GM12878 (cell line): ENCODE data around the gene SLC19A1. TPM values are rescaled to one million over a fixed set of nuclear protein-coding genes. Genes with fewer than 3 reads are reported as not detected.

Source experiments
- ATAC-seq: fragments of 200-7000 bp; cut with Tn5 transposase; 3 replicates; pipeline ENCODE4 v1.9.1; 2020; ENCODE audit warnings: mild to moderate bottlenecking, moderate library complexity
- BruUV-seq: library from RNA; stranded (reverse); fragments of 400-500 nt; replicated peaks from 2 replicates; lab custom pipeline; 2021; lab: Mats Ljungman, UMichigan
- CTCF ChIA-PET: fragments of 300-600 bp; sonication (Branson Sonifier 250); formaldehyde crosslinking; extraction: SDS; loops from one replicate; lab custom pipeline; 2021; ENCODE audit warnings: inconsistent platforms; lab: Yijun Ruan, JAX
- POLR2A ChIA-PET: fragments of 350-600 bp; formaldehyde crosslinking; extraction: SDS; loops from one replicate; lab custom pipeline; 2021; ENCODE audit warnings: inconsistent platforms; lab: Charles Lee
- RAD21 ChIA-PET: fragments of 300-600 bp; sonication (Branson Sonifier 250); formaldehyde crosslinking; loops from one replicate; lab custom pipeline; 2023; ENCODE audit warnings: antibody characterized with exemption; ENCODE audit not compliant: unreplicated experiment; lab: Charles Lee
- SMC1A ChIA-PET: fragments of 300-600 bp; sonication (Branson Sonifier 250); formaldehyde crosslinking; loops from one replicate; lab custom pipeline; 2023; ENCODE audit not compliant: unreplicated experiment, uncharacterized antibody; lab: Charles Lee
- DNase-seq: peaks from one replicate; pipeline ENCODE4 v3.0.0-alpha.2; 2011; ENCODE audit warnings: low read depth, low spot score
- FAIRE-seq: peaks from 3 replicates; lab custom pipeline; 2011; peaks lifted over from hg19 to GRCh38; lab: Jason Lieb, UNC
- H2AFZ ChIP-seq: 2 replicates; pipeline ENCODE4 v1.6.0; 2011; ENCODE audit warnings: low read depth, low read length, control low read depth; ENCODE audit not compliant: control insufficient read depth
- H3K27ac ChIP-seq: 2 replicates; pipeline ENCODE4 v1.5.1; 2011; ENCODE audit warnings: control low read depth; ENCODE audit not compliant: control insufficient read depth, insufficient read depth
- H3K27me3 ChIP-seq, 2 experiments: replicated peaks in 1 of 2; 2 replicates each; pipeline versions ENCODE4 v1.6.0 to v1.6.1; 2011; ENCODE audit warnings: low read length in 1 of 2; ENCODE audit not compliant: control insufficient read depth in 2 of 2, insufficient read depth in 2 of 2
- H3K36me3 ChIP-seq, 2 experiments: 2 replicates each; pipeline ENCODE4 v1.5.1; 2011; ENCODE audit warnings: low read length in 1 of 2; ENCODE audit not compliant: control insufficient read depth in 2 of 2, insufficient read depth in 2 of 2
- H3K4me1 ChIP-seq: 2 replicates; pipeline ENCODE4 v1.6.1; 2011; ENCODE audit warnings: mild to moderate bottlenecking, low read length, moderate library complexity, mixed read lengths; ENCODE audit not compliant: control insufficient read depth, insufficient read depth
- H3K4me2 ChIP-seq: 2 replicates; pipeline ENCODE4 v1.6.0; 2011; ENCODE audit warnings: control low read depth; ENCODE audit not compliant: control insufficient read depth, insufficient read depth
- H3K4me3 ChIP-seq: fragments of 200-600 bp; sonication (generic); 2 replicates; pipeline ENCODE4 v1.5.1; 2016
- H3K79me2 ChIP-seq: 2 replicates; pipeline ENCODE4 v1.6.0; 2011; ENCODE audit warnings: low read length; ENCODE audit not compliant: control insufficient read depth, insufficient read depth
- H3K9ac ChIP-seq: 2 replicates; pipeline ENCODE4 v1.8.0; 2011; ENCODE audit warnings: low read length, control low read depth, mixed read lengths; ENCODE audit not compliant: control insufficient read depth, insufficient read depth
- H3K9me3 ChIP-seq: replicated peaks from 3 replicates; pipeline ENCODE4 v1.5.1; 2011; ENCODE audit warnings: mild to moderate bottlenecking, low read length; ENCODE audit not compliant: control insufficient read depth, insufficient read depth
- H4K20me1 ChIP-seq: 2 replicates; pipeline ENCODE4 v1.6.0; 2011; ENCODE audit not compliant: control insufficient read depth, insufficient read depth
- IRF5 ChIP-seq: fragments of 450-650 bp; IDR thresholded peaks from 2 replicates; pipeline ENCODE4 v1.6.1; 2017; ENCODE audit warnings: borderline replicate concordance
- SRF ChIP-seq, 2 experiments: IDR thresholded peaks; 2 replicates each; pipeline ENCODE4 v1.6.1; 2011; ENCODE audit warnings: low read depth in 2 of 2, low read length in 2 of 2, mild to moderate bottlenecking in 1 of 2, moderate library complexity in 1 of 2
- ZNF592 ChIP-seq: fragments of 450-650 bp; IDR thresholded peaks from 2 replicates; pipeline ENCODE4 v1.6.1; 2017; ENCODE audit warnings: mild to moderate bottlenecking, moderate library complexity
- WGBS: methylation state at CpG from one replicate; pipeline ENCODE4 v1.1.6; 2016; ENCODE audit warnings: low lambda C conversion rate; ENCODE audit not compliant: insufficient replicate concordance, insufficient coverage; ENCODE audit errors: missing lambda C conversion rate; 5-methylcytosine and 5-hydroxymethylcytosine counted together
- in situ Hi-C: fragments of 300-500 bp; cut with MboI; formaldehyde crosslinking; loops from 9 replicates; pipeline ENCODE4 v1.14.3; 2018; ENCODE audit warnings: mixed read lengths
- intact Hi-C: fragments of 100-400 bp; cut with micrococcal nuclease; formaldehyde crosslinking; loops from one replicate; pipeline ENCODE4 v1.14.2; 2022; ENCODE audit not compliant: unreplicated experiment
- polyA plus RNA-seq, 11 experiments: library from polyadenylated mRNA; depleted of rRNA in 4 of 11; unstranded in 6 of 11; stranded (reverse) in 5 of 11; fragments of >200 nt; fragmentation: Nextera tagmentation in 4 of 11; fragmentation: Illumina TruSeq in 1 of 11; extraction: Ambion mirVana in 4 of 11; extraction: Trizol in 1 of 11; gene quantifications; 1 replicate in 1 of 11; 2 replicates in 10 of 11; pipeline versions ENCODE4 v1.2.1 to v1.2.3, GENCODE V29; 2011 to 2016; ENCODE audit warnings: inconsistent platforms in 2 of 11, missing spikeins in 2 of 11, low read depth in 1 of 11
- total RNA-seq, 4 experiments: library from RNA; depleted of rRNA in 3 of 4; stranded (reverse); fragments of >200 nt in 3 of 4; fragmentation: Illumina TruSeq in 1 of 4; extraction: Trizol in 1 of 4; gene quantifications; 2 replicates each; pipeline versions ENCODE4 v1.2.1 to v1.2.3, GENCODE V29; 2013 to 2021

Gene SLC19A1
- total and polyA plus RNA-seq, 10 of the 15 experiments (the other 5 are each of a cell fraction or from before 2014, with no cell fraction given) = 0.42 to 49.7 (median 12.2) TPM

- no peaks in the 10 kb centered on the region for H4K20me1 ChIP-seq
- intact Hi-C loops = loop anchor here (2.0 kb wide), 1 partner anchor 85 kb away; the partner anchor contains the start of gene PCBP3
- ChIA-PET CTCF (interaction anchor here (1.6 to 3.1 kb wide), 6 partner anchors 18 to 323 kb away, joined by 6 to 82 read pairs (median 15); no protein-coding TSS in a partner anchor), RAD21 (interaction anchor here (0.8 to 3.4 kb wide), 4 partner anchors 39 to 267 kb away, joined by 3 to 42 read pairs (median 25); no protein-coding TSS in a partner anchor), POLR2A (no interaction called here), SMC1A (interaction anchor here (2.2 to 2.7 kb wide), 3 partner anchors 38 to 262 kb away, joined by 14 to 46 read pairs (median 38); no protein-coding TSS in a partner anchor)
- no peak overlapping the region for H2AFZ ChIP-seq
- no peak overlapping the region for H3K4me2 ChIP-seq
- H3K9me3 ChIP-seq = no peaks in the 10 kb centered on the region
- ATAC-seq (no peak), DNase-seq (no peak), FAIRE-seq (no peak)
- H3K27me3 ChIP-seq = no peaks in the 10 kb centered on the region; a peak in 1 of 4 replicates
- no peak overlapping the region for H3K4me3 ChIP-seq
- H3K4me1 ChIP-seq = peaks cover 6% of the 10 kb centered on the region
- H3K27ac ChIP-seq = no peak overlapping the region
- no peak overlapping the region for H3K9ac ChIP-seq
- 54% methylated on average over 12 of the region's 14 CpGs for WGBS
- TF ChIP-seq ZNF592 = no peak
- TF ChIP-seq IRF5 = no peak
- TF ChIP-seq SRF (IDR thresholded peaks at IDR 0.05; ENCODE audit: low read depth in 2 of 2, low read length in 2 of 2) = no peak
- TF ChIP-seq, all 136 proteins: peak for 0
- no TSS peak for BruUV-seq
- no peaks in the 10 kb centered on the region for H3K36me3 ChIP-seq
- peaks cover 2% of the 10 kb centered on the region for H3K79me2 ChIP-seq
- in situ Hi-C loops = loop anchor here (5.0 kb wide), 2 partner anchors 40 to 260 kb away; no protein-coding TSS in a partner anchor
Measured at GRCh38 chr21:45557616-45558043, 15.4 kb upstream of the SLC19A1 start.
